Middle frontal gyrus (tissue), 1 donor: ENCODE data around the gene CAMTA1.

Experiments
- DNase-seq: peaks from one replicate; pipeline ENCODE4 v3.0.0-alpha.2; 2015; ENCODE audit warnings: low spot score; ENCODE audit errors: extremely low spot score

CAMTA1 gene

DNA sequence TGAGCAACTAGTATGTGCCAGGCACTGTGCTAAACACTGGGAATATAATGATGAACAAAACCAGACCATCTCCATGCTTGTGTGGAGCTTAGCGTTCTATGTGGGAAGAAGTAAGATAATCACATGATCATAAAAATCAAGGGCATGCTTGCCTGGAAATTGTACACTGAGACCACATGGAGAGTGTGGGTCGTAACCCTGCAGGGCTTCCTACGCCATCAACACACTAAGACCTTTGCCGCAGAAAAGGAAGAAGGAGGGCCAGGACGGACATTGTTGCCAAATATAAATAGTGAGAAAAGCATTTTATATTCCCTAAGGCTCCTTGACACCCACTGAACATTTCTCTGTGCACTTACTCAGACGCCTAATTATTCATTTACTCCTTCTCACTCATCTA, 597.7 kb downstream of the CAMTA1 start:
- no peak for DNase-seq

DNA sequence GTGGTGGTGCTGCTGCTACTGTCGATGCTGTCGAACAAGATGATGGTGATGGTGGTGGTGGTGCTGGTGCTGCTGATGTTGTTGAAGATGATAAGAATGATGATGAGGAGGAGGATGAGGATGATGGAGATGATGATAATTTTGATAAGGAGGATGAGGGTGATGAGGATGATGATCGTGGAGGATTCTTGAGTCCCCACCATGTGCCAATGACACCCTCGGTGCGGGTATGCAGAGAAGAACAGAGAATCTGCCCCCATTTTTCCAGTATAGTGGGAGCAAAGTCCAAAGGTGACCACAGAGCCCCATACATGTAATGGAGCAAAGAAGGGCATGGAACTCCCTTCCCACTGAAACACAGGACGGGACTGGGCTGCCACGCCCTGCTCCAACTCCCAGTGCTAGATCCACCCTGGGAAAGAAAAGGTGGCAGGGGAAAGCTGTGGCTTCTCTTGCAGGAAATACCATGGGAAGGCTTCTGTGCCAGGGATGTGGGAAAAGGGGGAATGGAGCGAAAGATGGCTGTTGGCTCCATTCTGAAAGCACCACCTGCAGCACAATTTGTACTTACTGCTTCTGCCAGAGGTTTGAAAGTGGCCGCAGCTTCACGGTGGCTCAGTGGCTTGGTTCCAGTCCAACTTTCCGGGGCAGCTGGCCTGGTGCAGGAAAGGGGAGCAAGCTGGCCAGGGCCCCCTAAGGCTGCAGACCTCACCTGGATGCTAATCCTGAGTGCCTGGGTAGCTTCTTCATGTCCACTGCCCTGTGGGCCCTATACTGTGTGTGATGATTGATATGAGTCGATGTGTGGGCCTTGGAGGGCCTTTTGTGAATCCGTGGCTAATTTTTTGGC, 598.6 kb downstream of the CAMTA1 start:
- DNase-seq: no peak

DNA sequence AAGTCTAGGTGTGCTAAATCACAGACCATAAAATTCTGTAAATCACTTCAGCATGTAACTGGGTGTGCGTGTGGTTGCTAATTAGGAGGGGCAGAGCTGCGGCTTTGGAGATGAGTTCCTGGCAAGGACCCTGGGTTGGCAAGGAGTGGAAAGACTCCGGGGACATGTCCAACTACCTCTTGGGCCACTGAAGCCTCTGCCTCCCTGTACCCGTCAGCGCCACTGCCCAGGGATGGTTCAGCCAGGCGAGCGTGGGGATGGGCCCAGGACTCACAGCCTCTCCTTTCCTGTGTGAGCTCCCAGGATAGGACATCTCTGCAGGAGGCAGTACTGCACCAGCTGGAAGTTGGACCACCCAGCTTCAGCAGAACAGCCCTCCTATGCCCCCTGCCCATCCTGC, 599.4 kb downstream of the CAMTA1 start:
- DNase-seq: no peak

DNA sequence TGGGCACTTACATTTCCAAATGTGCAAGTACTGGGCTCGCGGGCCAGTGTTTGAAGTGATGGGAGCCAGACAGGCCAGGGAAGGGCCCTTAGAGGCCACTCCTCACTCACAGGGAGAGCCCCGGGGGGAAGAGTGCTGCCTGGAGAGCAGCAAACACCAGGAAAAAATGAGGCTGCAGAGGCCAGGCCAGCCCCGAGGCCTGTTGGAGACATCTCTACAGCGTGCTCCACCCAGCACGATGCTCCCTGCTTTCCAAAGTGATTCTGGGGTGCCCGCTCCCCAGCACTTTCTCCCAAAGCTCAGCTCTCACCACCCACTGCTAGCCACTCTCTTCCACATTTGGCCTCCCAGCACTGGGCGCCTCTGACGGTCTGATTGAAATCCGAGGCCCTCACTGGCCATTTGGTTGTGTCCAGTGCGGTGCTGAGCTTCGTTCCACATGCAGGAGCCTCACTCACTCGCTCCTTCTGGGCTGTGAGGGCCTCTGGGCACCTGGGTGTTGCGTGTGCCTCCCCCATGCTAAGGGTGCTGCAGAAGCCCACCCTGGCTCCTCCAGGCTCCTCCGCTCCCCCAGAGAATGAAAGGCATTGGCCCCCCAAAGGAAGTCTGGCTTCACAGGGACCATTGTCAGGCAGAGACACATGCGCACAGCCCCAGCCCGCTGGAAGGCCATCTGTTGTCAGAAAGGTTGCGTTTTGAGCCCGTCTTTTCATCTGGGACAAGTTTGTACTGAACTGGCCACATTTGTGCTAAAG, 600.4 kb downstream of the CAMTA1 start:
- DNase-seq: no peak

DNA sequence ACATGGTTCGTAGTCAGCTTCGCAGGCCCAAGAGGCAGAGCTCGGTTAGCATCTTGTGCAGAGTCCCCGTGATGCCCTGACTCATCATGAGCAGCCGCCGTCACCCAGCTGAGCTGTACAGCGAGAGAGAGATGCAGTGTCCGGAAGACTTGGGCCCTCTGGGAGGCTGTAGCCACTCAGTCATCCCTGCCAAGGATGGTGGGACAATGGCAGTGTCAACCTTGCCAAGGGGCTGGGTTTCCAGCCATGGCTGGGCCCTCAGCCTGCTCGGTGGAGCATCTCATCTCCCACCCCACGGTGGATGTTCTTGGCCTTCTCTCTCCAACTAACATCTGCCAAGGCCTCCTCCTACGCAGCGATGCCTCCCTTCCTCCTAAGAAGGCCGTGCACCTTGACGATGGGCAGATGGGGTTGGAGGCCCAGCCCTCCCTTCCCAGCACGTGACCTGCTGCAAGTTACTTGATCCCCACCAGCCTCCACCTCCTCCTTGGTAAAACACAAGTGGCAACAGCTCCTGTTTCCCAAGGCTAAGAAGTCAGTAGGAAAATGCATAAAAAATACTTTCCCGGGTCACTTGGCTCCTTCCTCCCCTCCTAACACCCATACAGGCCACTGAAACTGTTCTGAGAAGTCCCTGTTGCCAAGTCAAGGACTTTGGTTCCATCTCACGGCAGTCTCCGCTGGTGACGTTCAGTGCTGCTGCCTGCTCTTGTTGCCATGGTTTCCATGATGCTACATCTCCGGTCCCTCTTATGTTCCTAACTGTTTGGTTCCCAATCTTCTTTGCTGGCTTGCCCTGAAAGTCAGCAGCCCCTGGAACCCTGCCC, 601.2 kb downstream of the CAMTA1 start:
- DNase-seq: no peak

GRCh38 chr1:7387053-7387927, 602.0 kb downstream of the CAMTA1 start:
- DNase-seq: no peak

DNA sequence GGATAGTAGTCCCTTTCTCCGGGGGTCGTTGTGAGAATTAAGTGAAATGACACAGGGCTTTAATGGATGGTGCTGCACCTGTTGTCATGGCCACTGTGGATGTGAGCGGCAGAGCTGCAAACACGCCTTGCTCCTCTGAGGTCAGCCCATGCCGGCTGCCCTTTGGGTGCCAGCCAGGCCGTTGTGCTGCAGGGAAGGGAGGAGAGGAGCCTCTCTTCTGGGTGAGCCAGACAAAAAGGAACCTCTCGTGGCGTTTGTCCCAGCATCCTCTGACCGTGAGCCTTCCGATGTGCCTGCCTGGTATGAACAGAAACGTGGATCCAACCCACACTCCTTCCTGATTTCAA, 602.9 kb downstream of the CAMTA1 start:
- DNase-seq: no peak

DNA sequence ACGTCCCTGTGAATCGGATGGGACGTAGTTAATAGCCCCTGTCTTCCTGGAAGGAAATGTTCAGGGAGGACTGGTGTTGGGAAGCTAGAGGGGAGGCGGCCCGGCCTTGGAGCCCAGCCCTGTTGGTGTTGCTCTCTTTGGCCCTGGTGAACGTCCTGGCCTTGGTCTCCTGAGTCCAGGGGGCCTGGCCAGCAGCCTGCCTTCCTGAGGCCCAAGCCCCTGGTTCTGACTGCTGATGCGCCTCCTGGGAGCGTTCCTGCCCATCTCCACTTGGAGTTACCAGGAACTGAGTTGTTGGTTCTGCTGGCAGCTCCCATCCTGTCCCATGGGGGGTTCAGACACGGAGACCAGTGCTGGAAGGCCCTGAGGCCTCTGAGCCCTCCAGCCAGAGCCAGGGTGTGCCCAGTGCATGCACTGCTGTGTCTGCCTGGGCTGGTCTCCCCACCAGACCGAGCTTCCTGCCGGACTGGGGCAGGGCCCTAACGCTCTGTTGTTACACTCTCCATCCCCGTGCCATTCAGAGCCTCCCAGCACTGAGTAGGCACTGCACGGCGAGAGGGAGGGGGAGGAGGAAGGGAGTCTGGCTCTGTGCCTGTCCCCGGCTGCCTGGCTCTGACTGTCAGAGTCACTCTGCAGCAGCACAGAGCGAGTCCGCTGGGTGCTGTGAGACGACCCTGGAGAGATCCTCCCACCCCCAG, 603.4 kb downstream of the CAMTA1 start:
- no peak for DNase-seq

GRCh38 chr1:7389201-7389905, 604.1 kb downstream of the CAMTA1 start:
- DNase-seq: no peak

- no peak for DNase-seq
These were observed 604.8 kb downstream of the CAMTA1 start for GRCh38 chr1:7389906-7390603.

DNA sequence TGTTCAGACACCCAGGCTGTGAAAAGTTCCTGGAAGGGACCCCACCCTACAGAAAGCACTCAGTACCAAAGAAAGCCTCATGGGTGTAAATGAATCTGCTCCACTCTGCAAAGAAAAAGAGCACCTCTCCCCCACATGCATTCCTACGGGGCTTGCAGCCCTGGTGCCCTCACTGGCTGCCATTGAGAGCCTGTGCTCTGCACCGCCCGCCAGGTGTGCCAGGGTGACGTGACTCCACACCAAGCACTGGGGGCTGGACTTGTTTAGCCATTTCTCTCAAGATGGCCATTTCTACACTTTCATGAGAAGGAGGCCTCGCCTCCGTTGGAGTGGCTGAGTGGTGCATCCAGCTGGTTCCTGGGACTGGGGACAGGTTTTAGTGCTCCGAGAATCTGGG, 605.3 kb downstream of the CAMTA1 start:
- no peak for DNase-seq

DNA sequence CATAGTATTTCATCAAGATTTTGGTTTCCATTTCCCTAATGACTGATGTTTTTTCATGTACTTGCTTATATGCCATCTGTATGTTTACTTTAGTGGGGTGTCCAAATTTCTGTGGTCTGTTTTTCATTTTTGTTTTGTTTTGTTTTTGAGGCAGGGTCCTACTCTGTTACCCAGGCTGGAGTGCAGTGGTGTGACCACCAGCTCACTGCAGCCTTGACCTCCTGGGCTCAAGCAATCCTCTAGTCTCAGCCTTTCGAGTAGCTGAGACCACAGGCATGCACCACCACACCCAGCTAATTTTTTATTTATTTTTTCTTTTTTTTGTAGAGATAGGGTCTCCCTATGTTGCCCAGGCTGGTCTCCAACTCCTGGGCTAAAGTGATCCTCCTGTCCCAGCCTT, 607.9 kb downstream of the CAMTA1 start:
- DNase-seq: no peak

DNA sequence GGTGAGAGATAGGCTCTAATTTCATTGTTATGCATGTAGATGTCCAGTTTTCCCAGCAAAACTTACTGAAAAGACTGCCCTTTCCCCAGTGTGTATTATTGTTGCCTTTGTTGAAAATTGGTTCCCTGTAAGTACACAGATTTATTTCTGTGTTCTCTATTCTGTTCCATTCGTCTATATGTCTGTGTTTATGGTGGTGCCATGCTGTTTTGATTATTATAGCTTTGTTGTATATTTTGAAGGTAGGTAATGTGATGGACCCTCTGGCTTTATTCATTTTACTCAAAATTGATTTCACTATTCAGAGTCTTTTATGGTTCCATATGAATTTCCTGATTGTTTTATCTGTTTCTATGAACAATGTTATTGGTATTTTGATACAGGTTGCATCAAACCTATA, 610.0 kb downstream of the CAMTA1 start:
- no peak for DNase-seq

GRCh38 chr1:7398982-7399381, 613.7 kb downstream of the CAMTA1 start:
- DNase-seq: no peak

DNA sequence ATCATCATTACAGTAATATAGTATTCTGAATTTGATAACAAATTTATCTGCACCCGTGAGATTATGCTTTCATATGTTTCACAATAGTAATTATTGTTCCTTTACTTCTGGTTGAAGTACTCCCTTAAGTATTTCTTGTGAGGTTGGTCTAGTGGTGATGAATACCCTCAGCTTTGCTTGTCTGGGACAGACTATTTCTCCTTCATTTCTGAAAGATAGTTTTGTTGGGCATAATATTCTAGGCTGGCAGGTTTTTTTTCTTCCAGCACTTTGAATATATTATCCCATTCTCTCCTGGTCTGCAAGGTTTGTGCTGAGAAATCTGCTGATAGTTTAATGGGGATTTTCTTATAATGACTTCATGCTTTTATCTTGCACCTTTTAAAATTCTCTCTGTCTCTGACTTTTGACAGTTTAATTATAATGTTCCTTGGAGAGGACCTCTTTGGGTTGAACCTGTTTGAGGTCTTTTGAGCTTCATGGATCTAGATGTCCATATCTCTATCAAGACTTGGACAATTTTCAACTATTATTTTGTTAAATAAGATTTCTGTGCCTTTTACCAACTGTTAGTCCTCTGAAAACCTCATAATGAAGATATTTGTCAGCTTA, 614.4 kb downstream of the CAMTA1 start:
- DNase-seq: no peak

DNA sequence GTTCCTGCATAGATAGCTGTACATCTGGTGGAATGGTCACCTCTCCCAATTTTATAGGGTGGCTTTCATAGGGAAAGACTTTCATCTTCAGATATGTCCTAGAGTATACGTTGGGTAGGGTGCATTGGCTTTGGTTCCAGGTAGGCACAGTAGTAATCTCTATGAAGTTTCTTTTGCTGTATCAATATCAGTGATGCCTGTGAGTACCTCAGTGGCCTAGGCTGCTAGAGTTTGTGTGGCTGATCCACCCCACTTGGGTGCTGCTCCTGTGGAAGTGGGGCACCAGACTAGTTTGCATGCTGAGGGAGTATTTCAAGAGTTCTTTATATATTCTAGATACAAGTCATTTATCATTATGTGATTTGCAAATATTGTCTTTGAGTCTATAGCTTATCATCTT, 615.3 kb downstream of the CAMTA1 start:
- DNase-seq: no peak

GRCh38 chr1:7401814-7402547, 616.7 kb downstream of the CAMTA1 start:
- no peak for DNase-seq

- no peak for DNase-seq
These were observed 617.2 kb downstream of the CAMTA1 start for GRCh38 chr1:7402548-7402850.
